ENCODE data around the gene SEC24D.

The SEC24D gene

GRCh38 chr4:118811832-118812231 lies 24.1 kb downstream of the SEC24D start:
- no peak for TF ChIP-seq CTCF (IDR thresholded peaks at IDR 0.05)
- DNase-seq (ENCODE audit: low spot score), result no peak
- H3K27ac ChIP-seq, result peak overlapping the region; percentile 7 to 26
- no peak overlapping the region for H3K4me3 ChIP-seq

GRCh38 chr4:118810991-118811764 lies 24.7 kb downstream of the SEC24D start:
- DNase-seq (ENCODE audit: low spot score), result no peak
- Histone ChIP-seq H3K27ac (peak overlapping the region; percentile 9 to 30), H3K4me3 (no peak overlapping the region)
- no peak for TF ChIP-seq CTCF (IDR thresholded peaks at IDR 0.05)

- no peak for TF ChIP-seq CTCF (IDR thresholded peaks at IDR 0.05)
- Histone ChIP-seq H3K27ac (no peak overlapping the region), H3K4me3 (no peak overlapping the region)
- DNase-seq (ENCODE audit: low spot score), result no peak
Observed at GRCh38 chr4:118807659-118808058, 28.3 kb downstream of the SEC24D start.

- no peak for TF ChIP-seq CTCF (IDR thresholded peaks at IDR 0.05)
- no peak overlapping the region for H3K27ac ChIP-seq
- no peak for DNase-seq (ENCODE audit: low spot score)
- H3K4me3 ChIP-seq, result no peak overlapping the region
Observed at GRCh38 chr4:118803253-118803652, 32.7 kb downstream of the SEC24D start.

GRCh38 chr4:118801895-118802575 lies 33.9 kb downstream of the SEC24D start:
- TF ChIP-seq CTCF (IDR thresholded peaks at IDR 0.05), result no peak
- no peak overlapping the region for H3K27ac ChIP-seq
- H3K4me3 ChIP-seq, result no peak overlapping the region
- DNase-seq (ENCODE audit: low spot score), result no peak

GRCh38 chr4:118799231-118799942 lies 36.5 kb downstream of the SEC24D start:
- H3K4me3 ChIP-seq, result no peak overlapping the region
- H3K27ac ChIP-seq, result no peak overlapping the region
- no peak for DNase-seq (ENCODE audit: low spot score)
- no peak for TF ChIP-seq CTCF (IDR thresholded peaks at IDR 0.05)
